ENCODE measurements around the gene RAPGEF5.

RAPGEF5 gene

DNA sequence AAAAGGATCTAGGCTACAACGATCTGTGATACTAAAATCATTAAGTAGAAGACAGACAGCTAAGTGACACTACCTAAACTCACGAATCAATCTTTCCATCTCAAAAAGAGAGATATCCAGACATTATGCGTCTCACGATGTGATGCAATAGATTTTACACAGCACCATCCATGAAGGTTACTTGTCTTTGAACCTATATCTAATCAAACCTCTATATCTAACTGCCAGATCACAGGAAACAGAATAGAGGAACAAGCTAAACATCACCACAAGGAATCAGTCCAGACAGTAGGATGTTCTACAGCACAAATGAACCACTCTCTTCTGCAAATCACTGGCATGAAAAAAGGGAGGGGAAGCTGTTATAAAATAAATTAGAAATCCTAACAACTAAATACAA lies 4.1 kb downstream of the RAPGEF5 start:
- no peak overlapping the region for H3K4me3 Mint-ChIP-seq

DNA sequence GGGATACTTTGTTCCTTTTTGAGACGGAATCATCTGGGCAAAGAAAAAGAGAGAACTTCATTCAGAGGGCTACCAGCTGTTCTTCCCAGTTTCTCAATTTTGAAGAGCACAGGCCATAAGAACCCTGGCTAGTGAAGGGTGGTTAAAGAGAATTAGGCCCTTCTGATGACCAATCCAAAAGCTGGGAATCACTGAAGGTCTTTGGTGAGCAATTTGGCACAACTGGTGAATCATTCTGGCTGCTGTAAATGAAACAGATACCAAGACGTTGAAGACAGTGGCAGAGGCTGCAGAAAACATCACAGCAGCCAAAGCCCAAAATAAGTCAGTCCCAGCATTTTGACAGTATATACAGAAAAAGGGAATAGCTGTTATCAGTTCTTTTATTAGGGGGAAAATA lies 5.1 kb downstream of the RAPGEF5 start:
- no peak for ATAC-seq (replicated peaks; ENCODE audit: extremely low read depth, poor library complexity, severe bottlenecking)

More for the DNA sequence above, 4.1 kb downstream of the RAPGEF5 start:
- H3K36me3 Mint-ChIP-seq (ENCODE audit: insufficient read depth): peaks cover 1% of the 10 kb centered on the region
- peaks cover 44% of the 10 kb centered on the region for H3K27me3 Mint-ChIP-seq
- DNase-seq (ENCODE audit: low spot score in 2 of 2) (no peak), ATAC-seq (replicated peaks; ENCODE audit: extremely low read depth, poor library complexity, severe bottlenecking) (no peak)
- no peak overlapping the region for H3K27ac Mint-ChIP-seq (ENCODE audit: low read depth)
- H3K9me3 Mint-ChIP-seq: no peaks in the 10 kb centered on the region
- no peaks in the 10 kb centered on the region for H3K4me1 Mint-ChIP-seq

DNA sequence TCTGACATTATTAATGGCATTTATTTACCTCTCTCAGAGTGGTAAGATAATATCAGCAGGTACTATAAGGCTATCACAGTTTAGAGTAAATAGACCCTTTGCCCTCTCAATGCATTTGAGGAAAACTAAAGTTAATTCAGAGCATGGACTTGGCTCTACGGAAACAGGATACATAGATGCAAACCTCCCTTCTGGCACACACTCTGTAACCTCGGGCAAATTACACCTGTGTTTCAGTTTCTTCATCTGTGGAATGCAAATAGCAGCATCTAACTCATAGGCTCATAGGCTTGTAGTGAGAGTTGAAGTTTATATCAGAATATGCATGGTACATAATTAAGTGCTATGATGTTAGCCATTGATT lies 5.6 kb downstream of the RAPGEF5 start:
- Mint-ChIP-seq H3K27me3 (peaks cover 40% of the 10 kb centered on the region), H3K27ac (ENCODE audit: low read depth) (no peak overlapping the region)

More for the DNA sequence above, 5.1 kb downstream of the RAPGEF5 start:
- Mint-ChIP-seq H3K27me3 (peaks cover 36% of the 10 kb centered on the region), H3K9me3 (no peaks in the 10 kb centered on the region), H3K36me3 (ENCODE audit: insufficient read depth) (peaks cover 1% of the 10 kb centered on the region), H3K27ac (ENCODE audit: low read depth) (no peak overlapping the region), H3K4me1 (no peaks in the 10 kb centered on the region), H3K4me3 (no peak overlapping the region)
- no peak for DNase-seq (ENCODE audit: low spot score in 2 of 2)

DNA sequence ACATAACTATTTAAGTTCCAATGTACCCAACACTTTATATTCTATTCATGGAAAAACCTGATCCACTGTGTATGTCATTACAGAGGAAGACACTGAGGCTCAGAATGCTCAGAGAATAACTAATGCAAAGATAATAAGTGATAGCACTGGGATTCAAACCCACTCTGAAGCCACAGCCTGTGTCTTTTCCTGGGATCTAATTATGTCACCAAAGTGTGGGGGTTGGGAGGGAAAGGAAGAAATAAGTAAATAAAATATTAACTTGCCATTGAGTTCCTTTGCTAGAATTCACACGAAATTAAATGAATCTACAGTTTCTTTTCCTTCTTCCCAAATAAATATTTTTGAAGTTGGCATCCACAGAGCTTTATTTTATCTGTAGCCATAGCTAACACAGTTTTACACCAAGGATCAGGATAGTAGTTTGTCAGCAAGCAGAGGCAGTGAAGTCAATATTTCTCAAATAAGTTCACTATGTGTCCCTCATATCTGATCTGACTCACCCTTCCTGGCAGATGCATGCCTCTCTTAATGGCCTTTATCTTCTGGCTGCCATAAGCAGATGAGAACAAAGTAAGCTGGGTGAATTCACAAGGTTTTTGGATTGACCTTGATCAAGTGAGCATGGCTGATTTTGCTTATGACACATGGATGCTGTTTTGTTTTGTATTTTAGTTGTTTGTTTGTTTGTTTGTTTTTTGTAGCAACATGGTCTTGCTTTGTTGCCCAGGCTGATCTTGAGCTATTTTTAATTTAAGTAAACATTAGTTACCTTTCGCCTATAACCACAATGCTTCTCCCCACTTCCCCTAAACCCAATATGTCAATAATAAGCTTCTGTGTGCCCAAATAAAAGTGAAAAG lies 6.3 kb downstream of the RAPGEF5 start:
- H3K9me3 Mint-ChIP-seq: no peaks in the 10 kb centered on the region
- no peak overlapping the region for H3K4me3 Mint-ChIP-seq
- DNase-seq (ENCODE audit: low spot score in 2 of 2) (no peak), ATAC-seq (replicated peaks; ENCODE audit: extremely low read depth, poor library complexity, severe bottlenecking) (no peak)
- peaks cover 1% of the 10 kb centered on the region for H3K36me3 Mint-ChIP-seq (ENCODE audit: insufficient read depth)
- H3K4me1 Mint-ChIP-seq: no peaks in the 10 kb centered on the region
- H3K27me3 Mint-ChIP-seq: peaks cover 42% of the 10 kb centered on the region
- no peak overlapping the region for H3K27ac Mint-ChIP-seq (ENCODE audit: low read depth)

More for the DNA sequence above, 5.6 kb downstream of the RAPGEF5 start:
- H3K4me1 Mint-ChIP-seq: no peaks in the 10 kb centered on the region
- DNase-seq (ENCODE audit: low spot score in 2 of 2) (no peak), ATAC-seq (replicated peaks; ENCODE audit: extremely low read depth, poor library complexity, severe bottlenecking) (no peak)
- no peak overlapping the region for H3K4me3 Mint-ChIP-seq
- peaks cover 1% of the 10 kb centered on the region for H3K36me3 Mint-ChIP-seq (ENCODE audit: insufficient read depth)
- H3K9me3 Mint-ChIP-seq: no peaks in the 10 kb centered on the region

DNA sequence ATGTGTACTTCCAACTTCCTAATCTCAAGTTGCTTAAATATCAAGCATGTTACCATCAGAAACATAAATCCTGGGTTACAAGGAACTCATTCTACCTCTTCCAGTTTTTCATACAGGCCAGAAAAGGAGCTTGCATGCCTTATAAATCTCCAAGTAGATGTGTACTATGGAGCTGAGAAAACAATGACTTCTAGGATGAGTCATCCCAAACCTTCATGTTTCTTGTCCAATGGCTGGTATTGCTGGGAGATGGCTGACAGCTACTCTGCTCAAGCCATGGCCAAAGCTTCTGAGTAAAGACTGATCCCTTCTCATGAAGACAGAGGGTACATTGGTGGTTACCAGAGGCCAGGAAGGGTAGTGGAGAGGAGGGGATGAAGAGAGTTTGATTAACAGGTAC lies 8.6 kb downstream of the RAPGEF5 start:
- Mint-ChIP-seq H3K27ac (ENCODE audit: low read depth) (no peak overlapping the region), H3K9me3 (no peaks in the 10 kb centered on the region), H3K4me3 (no peak overlapping the region), H3K36me3 (ENCODE audit: insufficient read depth) (no peaks in the 10 kb centered on the region), H3K27me3 (peaks cover 22% of the 10 kb centered on the region), H3K4me1 (no peaks in the 10 kb centered on the region)
- DNase-seq (ENCODE audit: low spot score in 2 of 2) (no peak), ATAC-seq (replicated peaks; ENCODE audit: extremely low read depth, poor library complexity, severe bottlenecking) (no peak)

DNA sequence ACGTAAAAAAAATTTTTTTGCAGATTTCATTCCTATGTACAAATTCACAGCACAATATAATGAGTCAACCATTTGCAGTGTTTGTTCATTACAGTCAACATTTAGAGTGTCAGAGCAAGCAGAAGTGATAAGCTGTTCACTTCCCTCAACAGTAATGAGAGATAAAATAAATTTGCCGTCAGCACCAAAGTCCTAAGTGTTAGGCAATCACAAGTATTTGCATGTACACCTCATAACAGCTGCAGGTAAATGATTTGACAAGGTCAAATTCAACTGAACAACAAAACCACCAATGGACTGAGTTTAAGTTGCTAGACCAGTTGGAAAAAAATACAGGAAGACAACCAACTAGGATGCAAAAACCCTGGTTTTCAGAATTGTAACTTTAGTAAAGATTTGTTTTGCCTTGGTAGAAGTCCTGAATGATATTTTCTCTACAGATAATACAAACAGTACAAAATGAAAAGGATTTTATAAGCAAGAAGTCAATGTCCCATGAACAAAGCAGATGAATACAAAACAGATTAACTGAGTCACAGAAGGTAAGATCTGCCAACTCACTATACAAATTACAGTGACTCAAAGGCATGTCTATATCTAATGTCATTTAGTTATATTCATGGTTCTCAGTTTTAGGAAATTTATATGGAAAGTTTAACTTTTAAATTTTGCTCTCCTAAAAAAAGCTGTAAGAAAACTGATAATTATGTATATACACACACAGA lies 10.4 kb downstream of the RAPGEF5 start:
- no peak overlapping the region for H3K4me3 Mint-ChIP-seq
- H3K27ac Mint-ChIP-seq (ENCODE audit: low read depth): no peak overlapping the region
- no peak for DNase-seq (ENCODE audit: low spot score in 2 of 2)
- H3K36me3 Mint-ChIP-seq (ENCODE audit: insufficient read depth): no peaks in the 10 kb centered on the region
- no peaks in the 10 kb centered on the region for H3K4me1 Mint-ChIP-seq
- peaks cover 22% of the 10 kb centered on the region for H3K27me3 Mint-ChIP-seq
- ATAC-seq (replicated peaks; ENCODE audit: extremely low read depth, poor library complexity, severe bottlenecking): no peak
- no peaks in the 10 kb centered on the region for H3K9me3 Mint-ChIP-seq

DNA sequence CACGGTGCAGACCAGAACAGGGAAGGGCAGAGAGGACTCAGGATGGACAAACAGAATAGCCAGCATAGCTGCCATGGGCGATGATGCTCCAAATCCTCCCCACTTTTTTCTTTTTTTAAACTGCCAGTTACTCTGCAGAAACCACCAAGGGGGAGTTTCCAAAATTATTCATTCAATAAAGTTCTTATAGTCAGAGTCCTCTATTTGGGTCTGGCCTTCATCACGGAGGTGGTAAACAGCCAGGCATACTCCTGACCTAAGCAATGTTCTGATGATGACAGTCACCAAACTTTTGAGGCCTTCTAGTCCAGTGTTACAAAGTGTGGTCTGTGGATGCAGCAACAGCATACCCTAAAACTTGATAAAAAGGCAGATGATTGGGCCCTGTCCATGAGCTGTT lies 12.3 kb downstream of the RAPGEF5 start:
- Mint-ChIP-seq H3K4me3 (no peak overlapping the region), H3K27ac (ENCODE audit: low read depth) (no peak overlapping the region), H3K9me3 (no peaks in the 10 kb centered on the region), H3K4me1 (no peaks in the 10 kb centered on the region), H3K36me3 (ENCODE audit: insufficient read depth) (no peaks in the 10 kb centered on the region), H3K27me3 (peaks cover 34% of the 10 kb centered on the region)
- DNase-seq (ENCODE audit: low spot score in 2 of 2) (no peak), ATAC-seq (replicated peaks; ENCODE audit: extremely low read depth, poor library complexity, severe bottlenecking) (no peak)

DNA sequence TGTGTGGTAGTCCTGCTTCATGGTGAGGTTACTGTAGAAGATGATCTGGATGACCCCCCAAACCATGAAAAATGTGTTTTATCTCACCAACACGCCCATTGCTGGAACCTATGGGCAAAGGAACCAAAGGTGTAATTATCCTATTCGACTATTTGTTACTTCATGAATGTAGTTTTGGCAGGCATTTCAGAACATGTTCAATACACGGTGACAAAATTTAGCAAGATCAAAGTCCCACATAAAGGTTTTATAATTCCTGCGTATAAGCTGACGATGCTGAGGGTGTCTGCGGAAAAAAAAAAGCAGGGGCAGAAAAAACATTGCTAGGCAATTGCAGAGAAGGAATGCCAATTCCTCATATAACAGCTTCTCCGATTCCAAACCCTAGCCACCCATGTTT lies 13.3 kb downstream of the RAPGEF5 start:
- Mint-ChIP-seq H3K9me3 (no peaks in the 10 kb centered on the region), H3K27ac (ENCODE audit: low read depth) (no peak overlapping the region), H3K4me1 (no peaks in the 10 kb centered on the region), H3K36me3 (ENCODE audit: insufficient read depth) (no peaks in the 10 kb centered on the region), H3K27me3 (peaks cover 32% of the 10 kb centered on the region), H3K4me3 (no peak overlapping the region)
- ATAC-seq (replicated peaks; ENCODE audit: extremely low read depth, poor library complexity, severe bottlenecking): no peak
- DNase-seq (ENCODE audit: low spot score in 2 of 2): no peak

DNA sequence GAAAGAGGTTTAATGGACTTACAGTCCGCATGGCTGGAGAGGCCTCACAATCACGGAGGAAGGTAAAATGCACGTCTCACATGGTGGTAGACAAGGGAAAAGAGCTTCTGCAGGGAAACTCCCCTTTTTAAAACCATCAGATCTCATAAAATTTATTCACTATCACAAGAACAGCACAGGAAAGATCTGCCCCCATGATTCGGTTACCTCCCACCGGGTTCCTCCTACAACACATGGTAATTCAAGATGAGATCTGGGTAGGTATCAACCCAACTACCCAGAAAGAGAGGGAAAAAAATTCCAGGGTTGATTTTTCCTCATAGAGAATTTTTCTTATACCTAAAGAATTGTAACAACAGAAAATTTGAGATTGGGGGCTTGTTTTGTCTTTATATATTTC lies 13.9 kb downstream of the RAPGEF5 start:
- ATAC-seq (replicated peaks; ENCODE audit: extremely low read depth, poor library complexity, severe bottlenecking) (no peak), DNase-seq (ENCODE audit: low spot score in 2 of 2) (no peak)
- Mint-ChIP-seq H3K36me3 (ENCODE audit: insufficient read depth) (no peaks in the 10 kb centered on the region), H3K4me3 (no peak overlapping the region), H3K4me1 (no peaks in the 10 kb centered on the region), H3K27ac (ENCODE audit: low read depth) (no peak overlapping the region), H3K9me3 (no peaks in the 10 kb centered on the region), H3K27me3 (peaks cover 26% of the 10 kb centered on the region)

DNA sequence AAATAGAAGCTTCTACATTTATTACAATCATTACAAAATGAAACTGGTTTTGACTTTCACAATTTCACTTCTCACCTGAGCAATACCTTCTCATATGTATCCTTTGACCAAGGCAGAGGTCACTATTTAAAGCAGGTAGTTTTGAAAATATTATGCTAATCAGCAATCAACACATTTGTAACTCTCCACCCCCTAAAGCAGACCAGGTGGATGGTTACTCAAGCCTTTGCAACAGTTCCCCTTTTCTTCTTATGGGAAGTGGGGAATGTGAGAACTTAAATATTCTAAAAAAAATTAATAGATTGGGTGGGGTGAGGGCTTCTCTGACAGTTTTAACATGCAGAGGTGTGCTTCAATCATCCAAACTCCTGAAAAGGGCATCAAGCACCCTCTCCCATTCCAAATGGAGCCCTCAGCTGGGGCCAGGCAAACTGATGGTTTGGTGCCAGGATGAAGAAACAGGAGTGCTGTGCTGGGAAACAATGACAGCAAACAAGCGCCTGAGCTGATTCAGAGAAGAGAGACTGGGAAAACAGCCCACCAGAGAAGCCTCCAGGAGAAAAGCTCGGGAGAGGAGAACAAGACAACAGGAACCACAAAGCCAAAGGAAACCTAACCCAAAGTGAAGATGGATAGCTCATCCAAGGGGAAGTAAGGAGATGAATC lies 17.1 kb downstream of the RAPGEF5 start:
- ATAC-seq (replicated peaks; ENCODE audit: extremely low read depth, poor library complexity, severe bottlenecking) (no peak), DNase-seq (ENCODE audit: low spot score in 2 of 2) (no peak)
- no peak overlapping the region for H3K27ac Mint-ChIP-seq (ENCODE audit: low read depth)
- no peaks in the 10 kb centered on the region for H3K9me3 Mint-ChIP-seq
- H3K4me1 Mint-ChIP-seq: no peaks in the 10 kb centered on the region
- no peaks in the 10 kb centered on the region for H3K36me3 Mint-ChIP-seq (ENCODE audit: insufficient read depth)
- H3K27me3 Mint-ChIP-seq: peaks cover 24% of the 10 kb centered on the region
- H3K4me3 Mint-ChIP-seq: no peak overlapping the region

DNA sequence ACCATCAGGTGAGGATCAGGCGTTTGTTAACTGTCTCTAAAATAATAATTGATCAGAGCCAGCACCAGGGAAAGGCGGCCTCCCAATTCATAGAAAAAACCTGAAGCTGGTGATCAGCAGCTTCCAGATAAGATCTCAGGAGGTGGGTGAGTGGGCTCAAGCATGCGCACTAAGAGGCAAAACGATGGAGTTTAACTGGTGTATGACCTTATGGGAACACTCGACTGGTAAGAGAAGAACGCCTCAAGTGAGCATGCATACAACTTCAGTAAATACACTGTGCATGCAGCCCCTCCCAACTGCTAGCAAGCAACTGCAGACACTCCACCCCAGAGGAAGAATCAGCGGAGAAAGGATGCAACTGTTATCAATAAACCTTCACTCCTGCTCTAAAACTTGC lies 18.1 kb downstream of the RAPGEF5 start:
- no peaks in the 10 kb centered on the region for H3K4me1 Mint-ChIP-seq
- H3K27ac Mint-ChIP-seq (ENCODE audit: low read depth): no peak overlapping the region
- no peaks in the 10 kb centered on the region for H3K9me3 Mint-ChIP-seq
- ATAC-seq (replicated peaks; ENCODE audit: extremely low read depth, poor library complexity, severe bottlenecking) (no peak), DNase-seq (ENCODE audit: low spot score in 2 of 2) (no peak)
- H3K4me3 Mint-ChIP-seq: no peak overlapping the region
- H3K27me3 Mint-ChIP-seq: peaks cover 34% of the 10 kb centered on the region
- no peaks in the 10 kb centered on the region for H3K36me3 Mint-ChIP-seq (ENCODE audit: insufficient read depth)

DNA sequence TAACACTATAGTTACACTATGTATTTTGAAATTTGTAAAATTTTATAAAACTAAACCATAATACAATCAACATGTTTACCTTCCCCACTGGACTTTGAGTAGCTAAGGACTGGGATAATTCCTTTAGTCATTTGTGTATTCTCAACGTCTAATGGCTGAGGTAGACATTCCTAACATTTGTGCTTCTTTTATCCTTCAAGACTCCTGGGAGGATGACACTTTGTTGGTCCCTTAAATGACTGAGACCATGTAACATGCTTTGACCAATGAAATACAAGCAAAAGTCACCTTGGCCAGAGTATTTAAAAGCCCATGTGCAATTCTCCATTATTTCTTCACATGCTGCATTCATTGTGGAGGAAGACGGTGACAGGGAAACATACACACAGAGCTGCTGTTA lies 18.5 kb downstream of the RAPGEF5 start:
- H3K27me3 Mint-ChIP-seq: peaks cover 39% of the 10 kb centered on the region
- no peak overlapping the region for H3K27ac Mint-ChIP-seq (ENCODE audit: low read depth)
- DNase-seq (ENCODE audit: low spot score in 2 of 2) (no peak), ATAC-seq (replicated peaks; ENCODE audit: extremely low read depth, poor library complexity, severe bottlenecking) (no peak)
- no peaks in the 10 kb centered on the region for H3K9me3 Mint-ChIP-seq
- H3K4me3 Mint-ChIP-seq: no peak overlapping the region
- H3K36me3 Mint-ChIP-seq (ENCODE audit: insufficient read depth): no peaks in the 10 kb centered on the region
- H3K4me1 Mint-ChIP-seq: no peaks in the 10 kb centered on the region

Data from central memory CD8-positive, alpha-beta T cell (primary cell).